ENCODE data around the gene HSPG2.

DNA sequence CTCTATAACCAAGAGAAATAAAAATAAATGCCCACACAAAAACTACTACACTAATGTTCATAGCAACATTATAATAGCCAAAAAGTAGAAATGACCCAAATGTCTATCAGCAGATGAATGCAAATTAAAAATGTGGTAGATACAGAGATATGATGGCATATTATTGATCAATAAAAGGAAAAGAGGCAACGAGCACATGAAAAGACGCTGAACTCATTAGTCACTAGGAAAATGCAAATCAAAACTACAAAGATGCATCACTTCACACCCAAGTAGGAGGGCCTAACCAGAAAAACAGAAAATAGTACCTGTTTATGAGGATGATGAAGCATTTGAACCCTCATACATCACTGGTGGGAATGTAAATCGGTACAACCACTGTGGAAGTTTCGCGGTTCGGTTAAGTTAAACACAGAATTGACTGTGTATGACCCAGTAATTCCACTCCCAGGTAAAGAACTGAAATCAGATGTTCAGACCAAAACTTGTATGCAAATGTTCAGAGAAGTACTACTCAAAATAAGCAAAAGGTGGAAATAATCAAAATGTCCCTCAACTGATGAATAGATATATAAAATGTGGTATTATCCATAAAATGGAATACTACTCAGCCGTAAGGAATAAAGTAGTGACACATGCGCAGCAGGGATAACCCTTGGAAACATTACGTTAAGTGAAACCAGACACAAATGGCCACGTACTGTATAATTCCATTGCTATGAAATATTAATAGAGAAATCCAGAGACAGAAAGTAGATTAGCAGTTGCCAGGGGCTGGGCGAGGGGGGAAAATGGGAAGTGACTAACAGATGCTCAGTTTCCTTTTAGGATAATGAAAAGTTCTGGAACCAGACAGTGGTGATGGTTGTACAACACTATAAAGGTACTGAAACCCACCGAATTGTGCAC lies 157.2 kb downstream of the HSPG2 start:
- TF ChIP-seq POLR2AphosphoS5 (IDR thresholded peaks at IDR 0.05; ENCODE audit: borderline replicate concordance, low read depth, low read length) = no peak
- TF ChIP-seq EZH2 (IDR thresholded peaks at IDR 0.05) = no peak
